ENCODE measurements around the gene AFF3.

AFF3 gene

GRCh38 chr2:99850084-99850710 lies 292.2 kb downstream of the AFF3 start:
- DNase-seq: no peak

- DNase-seq: no peak
These were observed 295.8 kb downstream of the AFF3 start for GRCh38 chr2:99846462-99847107.

GRCh38 chr2:99845296-99845695 lies 297.1 kb downstream of the AFF3 start:
- no peak for DNase-seq

DNA sequence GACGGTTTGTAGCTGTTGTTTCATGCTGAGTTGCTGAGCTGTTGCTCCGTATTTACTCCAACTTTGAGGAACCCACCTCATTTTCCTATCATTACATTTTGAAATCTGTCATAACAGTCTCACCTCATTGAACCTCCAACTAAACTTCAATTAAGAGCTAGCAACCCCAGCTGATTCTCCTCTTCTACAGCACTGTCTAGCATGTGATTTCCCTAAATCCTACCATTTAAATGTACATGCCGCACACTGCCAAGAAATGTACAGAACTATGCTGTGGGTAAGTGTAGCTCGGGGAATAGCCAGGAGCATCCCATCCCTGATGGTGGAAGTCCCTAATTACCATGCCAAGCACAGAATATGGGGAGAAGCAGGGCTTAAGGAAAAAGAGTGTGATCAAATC lies 299.9 kb downstream of the AFF3 start:
- DNase-seq: no peak

DNA sequence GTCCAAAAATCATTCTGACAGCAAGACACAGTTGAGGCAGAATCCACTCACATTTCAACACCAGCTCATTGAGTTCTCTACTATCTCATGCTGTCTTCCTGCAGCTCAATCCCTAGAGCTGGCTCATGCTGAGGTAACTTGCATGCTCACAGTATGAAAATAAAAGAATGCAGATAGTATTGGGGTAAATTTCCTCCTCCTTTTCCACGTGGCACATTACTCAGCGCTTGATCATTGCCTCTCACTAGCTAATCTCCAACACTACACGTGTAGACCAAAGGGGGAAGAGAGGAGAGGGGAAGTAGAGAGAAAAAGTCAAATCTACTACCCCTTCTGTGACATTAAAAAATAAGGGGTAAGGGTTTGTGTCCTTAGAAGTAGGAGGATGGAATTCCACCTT lies 300.6 kb downstream of the AFF3 start:
- no peak for DNase-seq

- no peak for DNase-seq
These were observed 301.6 kb downstream of the AFF3 start for GRCh38 chr2:99840831-99841230.

DNA sequence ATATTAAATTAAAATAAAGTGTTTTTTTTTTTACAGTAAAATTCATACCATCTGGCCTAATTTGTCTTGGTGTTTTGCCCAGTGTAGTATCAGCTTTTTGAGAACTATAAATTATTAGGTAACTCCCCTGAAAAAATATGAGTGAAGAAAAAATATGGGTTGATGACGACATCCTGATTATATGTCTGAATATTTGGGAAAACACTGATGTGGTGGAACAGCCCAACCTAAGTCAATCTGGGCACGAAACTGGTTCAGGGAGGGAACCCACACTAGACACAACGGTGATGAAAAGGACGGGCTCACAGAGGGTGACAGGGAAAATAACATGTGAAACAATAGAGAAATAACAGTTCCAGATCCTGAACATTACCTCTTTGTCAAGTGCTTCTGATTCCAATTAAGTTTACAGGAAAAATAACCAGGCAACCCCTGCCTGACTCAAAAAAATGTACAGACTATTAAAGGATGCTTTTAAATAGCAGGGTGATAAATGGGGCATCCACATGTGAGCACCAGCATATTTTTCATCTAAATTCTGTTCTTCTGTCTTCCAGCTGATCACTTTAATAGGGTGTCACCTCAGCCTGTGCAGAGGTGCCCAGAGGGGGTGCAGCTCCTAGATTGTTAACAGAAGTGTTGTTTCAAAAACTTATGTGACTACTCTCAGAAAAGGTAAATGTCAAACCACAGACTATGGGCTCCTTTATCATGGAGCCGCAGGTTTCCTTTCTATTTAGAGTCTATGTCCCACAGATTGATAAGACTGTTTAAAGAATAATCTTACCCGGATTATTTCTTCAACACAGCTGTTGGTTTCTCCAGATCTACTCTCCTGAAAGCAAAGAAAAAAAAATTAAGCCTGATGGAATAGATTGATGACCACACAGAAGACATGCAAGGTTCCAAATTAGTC lies 305.4 kb downstream of the AFF3 start:
- DNase-seq: no peak

- DNase-seq: no peak
These were observed 308.0 kb downstream of the AFF3 start for GRCh38 chr2:99834426-99834825.

DNA sequence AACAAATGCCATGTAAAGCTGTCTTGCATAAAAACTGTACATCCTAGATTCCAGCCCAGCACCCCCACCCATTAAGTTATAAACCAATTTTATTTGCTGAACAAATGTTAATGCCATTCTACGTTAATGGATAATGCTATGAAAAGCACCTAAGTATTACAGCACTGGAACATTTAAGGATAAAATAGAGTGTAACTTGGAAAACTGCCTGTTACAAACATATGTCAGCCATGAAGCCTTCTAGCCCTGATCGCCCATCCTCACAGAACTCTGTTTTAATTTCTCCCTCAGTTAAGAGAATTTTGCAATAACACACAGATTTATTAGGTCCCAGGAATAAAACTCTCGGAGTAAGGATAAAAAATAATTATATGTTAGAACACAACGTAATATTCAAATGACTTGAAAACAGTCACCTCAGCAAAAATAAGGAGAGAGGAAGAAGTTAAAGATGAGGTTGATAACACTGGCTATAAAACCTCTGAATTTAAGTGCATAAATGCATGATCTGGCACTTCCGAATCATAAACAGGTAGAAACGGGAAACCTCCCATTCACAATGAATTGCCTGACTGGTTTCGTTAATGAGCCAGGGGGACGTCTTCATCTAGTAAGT lies 308.7 kb downstream of the AFF3 start:
- DNase-seq: no peak

DNA sequence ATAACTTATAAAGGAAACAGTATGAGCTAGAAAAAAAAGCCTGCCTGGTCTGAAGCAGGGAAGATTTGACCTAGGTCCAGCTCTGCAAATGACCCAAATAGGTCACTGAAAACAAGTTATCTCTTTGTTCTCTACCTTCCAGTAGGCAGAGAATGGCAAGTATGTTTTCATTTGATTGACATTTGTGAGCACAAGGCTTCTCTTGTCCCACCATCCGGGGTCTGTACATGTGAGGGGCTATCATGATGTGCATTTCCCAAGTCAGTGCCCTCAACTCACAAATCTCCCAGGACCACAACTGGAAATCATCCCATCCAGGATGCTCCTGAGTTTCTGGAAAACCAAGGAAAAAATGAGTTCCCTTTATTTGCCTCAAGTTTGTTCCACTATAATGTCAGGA lies 309.5 kb downstream of the AFF3 start:
- no peak for DNase-seq

DNA sequence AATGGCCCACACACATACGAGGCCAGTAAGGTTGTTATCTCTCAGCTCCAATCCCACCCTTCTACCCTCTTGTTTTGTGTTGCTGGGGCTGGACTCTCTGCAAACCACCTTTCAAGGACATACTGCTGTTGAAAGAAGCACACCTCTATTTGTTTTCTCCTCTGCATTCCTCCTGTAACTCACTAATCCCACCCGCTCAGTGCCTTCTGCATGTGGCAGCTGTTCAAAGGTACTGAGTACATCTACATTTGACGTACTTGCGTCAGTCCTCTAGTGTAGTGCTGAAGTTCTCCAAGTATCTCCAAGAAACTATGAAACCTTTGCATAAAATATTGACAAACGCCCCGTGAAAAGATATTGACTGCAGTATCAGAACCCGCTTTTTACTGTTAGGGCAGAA lies 310.6 kb downstream of the AFF3 start:
- no peak for DNase-seq

- no peak for DNase-seq
These were observed 314.9 kb downstream of the AFF3 start for GRCh38 chr2:99827296-99827999.

GRCh38 chr2:99825630-99826029 lies 316.8 kb downstream of the AFF3 start:
- no peak for DNase-seq

DNA sequence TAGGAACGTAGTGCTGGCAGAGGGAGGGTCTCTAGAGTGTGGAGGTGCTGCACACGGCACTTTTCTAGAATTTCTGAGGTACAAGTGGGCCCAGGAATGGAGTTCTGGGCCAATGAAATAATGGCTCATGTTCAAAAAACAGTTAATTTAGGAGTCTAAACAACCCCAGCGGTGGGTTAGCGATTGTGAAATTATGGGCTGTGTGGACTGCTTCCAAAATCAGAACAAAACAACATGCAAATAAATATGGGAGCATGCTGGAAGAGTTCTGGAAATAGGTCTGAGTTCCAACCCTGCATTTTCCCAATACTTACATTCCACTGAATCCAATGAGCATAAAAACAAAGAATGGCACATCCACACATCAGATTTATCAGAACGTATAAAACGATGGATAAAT lies 317.6 kb downstream of the AFF3 start:
- DNase-seq: no peak

DNA sequence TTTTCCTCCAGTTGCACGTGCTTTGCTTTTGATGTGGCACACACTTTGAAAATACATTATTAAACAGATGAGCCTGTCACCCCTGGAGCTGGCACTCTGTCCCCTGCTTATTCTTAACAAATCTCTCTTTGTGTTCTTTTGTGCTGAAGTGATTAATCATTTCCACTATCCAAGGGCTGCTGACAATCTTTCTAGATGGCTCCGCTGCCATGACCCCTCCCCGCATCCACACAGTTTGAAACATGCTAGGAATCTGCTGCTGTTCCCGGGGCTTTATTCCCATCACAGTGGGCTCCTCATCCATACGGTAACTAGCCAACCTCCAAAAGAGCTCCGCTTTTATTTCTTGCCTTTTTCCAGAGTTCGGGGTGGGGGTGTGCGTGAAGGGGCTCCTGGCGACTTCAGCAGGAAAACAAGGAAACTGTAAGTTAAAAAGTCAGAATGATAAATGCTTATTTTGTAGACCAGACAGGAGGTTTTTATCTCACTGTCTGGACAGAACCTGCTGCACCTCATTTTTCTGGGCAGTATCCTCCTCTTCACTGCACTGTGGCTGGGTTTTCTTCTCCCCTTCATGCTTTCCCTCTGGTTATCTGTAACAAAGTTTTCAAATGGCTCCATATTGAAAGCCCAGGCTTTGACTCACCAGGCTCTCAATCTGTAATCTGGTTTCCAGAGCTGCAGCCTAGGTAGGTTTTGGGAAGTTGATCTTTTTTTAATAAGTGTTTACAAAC lies 319.7 kb downstream of the AFF3 start:
- DNase-seq: no peak

GRCh38 chr2:99821984-99822383 lies 320.4 kb downstream of the AFF3 start:
- DNase-seq: no peak

DNA sequence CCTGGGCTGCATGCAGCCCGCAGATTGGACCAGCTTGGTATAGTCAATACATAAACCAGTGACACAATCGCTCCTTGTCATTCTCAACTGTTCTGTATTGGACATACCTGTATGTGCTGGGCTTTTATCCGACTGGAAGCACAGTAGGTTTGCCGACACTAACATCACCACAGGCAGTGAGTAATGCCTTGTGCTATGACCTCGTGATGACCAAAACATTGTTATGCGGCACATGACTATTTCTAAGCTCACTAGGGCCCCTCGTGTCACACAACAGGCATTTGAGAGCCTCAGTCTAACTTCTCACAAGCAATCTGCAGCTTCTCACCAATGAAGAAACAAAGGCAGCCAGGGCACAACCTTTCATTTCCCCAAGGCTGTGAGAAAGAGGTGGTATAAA lies 320.8 kb downstream of the AFF3 start:
- DNase-seq: no peak

- no peak for DNase-seq
These were observed 321.4 kb downstream of the AFF3 start for GRCh38 chr2:99821039-99821438.

GRCh38 chr2:99819766-99820165 lies 322.6 kb downstream of the AFF3 start:
- no peak for DNase-seq

DNA sequence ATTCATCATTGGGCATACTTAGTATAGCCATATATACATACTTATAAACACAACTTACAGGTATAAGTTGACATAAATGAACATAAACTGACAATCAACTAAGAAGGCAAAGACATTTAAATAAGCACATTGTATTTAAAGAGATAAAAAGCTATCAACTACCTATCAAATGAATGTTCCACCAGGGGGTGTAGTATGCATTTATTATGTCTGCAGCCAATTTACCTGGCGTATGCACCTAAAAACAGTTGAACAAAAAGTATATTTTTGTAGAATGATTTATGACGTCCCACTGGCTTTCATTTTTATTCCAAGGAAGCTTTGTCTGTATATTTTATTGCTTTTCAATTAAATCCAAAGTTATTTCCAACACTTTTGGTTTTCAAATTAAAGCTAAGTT lies 323.5 kb downstream of the AFF3 start:
- DNase-seq: peak; percentile 39

GRCh38 chr2:99816908-99817307 lies 325.5 kb downstream of the AFF3 start:
- no peak for DNase-seq

DNA sequence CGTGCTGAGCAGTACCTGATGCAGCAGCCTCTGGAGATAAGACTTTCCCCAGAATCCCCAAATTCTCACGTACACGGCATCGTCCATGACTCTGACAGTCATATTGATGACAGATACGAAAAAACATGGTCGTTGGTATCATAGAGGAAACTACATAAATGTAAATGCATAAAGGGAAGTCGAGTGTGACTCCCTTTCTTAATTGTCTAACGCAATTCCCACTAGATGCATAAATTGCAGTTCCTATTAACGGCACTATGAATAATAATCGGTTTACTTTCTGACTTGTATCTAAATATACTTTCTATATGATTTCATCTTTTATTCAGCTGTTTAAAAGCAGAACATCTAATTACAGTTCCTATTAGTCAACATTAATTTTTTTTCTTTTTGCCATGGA lies 330.0 kb downstream of the AFF3 start:
- DNase-seq: no peak

All from NCI-H1105 treated with DMSO at 0.1 percent for 48 hours (cell line).